CD14-positive monocyte (primary cell): ENCODE data around the gene KCNJ6. TPM values are rescaled to one million over a fixed set of nuclear protein-coding genes. Genes with fewer than 3 reads are reported as not detected.

ENCODE experiments used
- DNase-seq, 3 donors: peaks; one replicate each; pipeline ENCODE4 v3.0.0-alpha.2; 2011 to 2022
- H2AFZ ChIP-seq: 2 replicates; pipeline ENCODE4 v1.6.0; 2012; ENCODE audit warnings: mild to moderate bottlenecking, low read depth, low read length, inconsistent platforms; ENCODE audit not compliant: insufficient read depth, poor library complexity, severe bottlenecking
- H3K27ac ChIP-seq, 2 donors: 1 replicate in 1 of 2; 2 replicates in 1 of 2; pipeline ENCODE4 v1.5.1; 2012 to 2013; ENCODE audit warnings: low read length in 2 of 2, control low read depth in 1 of 2, inconsistent platforms in 1 of 2, low read depth in 1 of 2, mild to moderate bottlenecking in 1 of 2
- H3K27me3 ChIP-seq, 2 donors: one replicate each; pipeline versions ENCODE4 v1.6.0 to v1.6.1; 2011 to 2013; ENCODE audit warnings: low read length in 2 of 2; ENCODE audit not compliant: control insufficient read depth in 2 of 2, insufficient read depth in 2 of 2
- H3K36me3 ChIP-seq, 2 donors: replicated peaks in 1 of 2; 1 replicate in 1 of 2; 2 replicates in 1 of 2; pipeline versions ENCODE4 v1.5.1 to v1.6.1; 2012 to 2013; ENCODE audit warnings: low read length in 2 of 2, control low read depth in 1 of 2, inconsistent platforms in 1 of 2, mild to moderate bottlenecking in 1 of 2; ENCODE audit not compliant: insufficient read depth in 2 of 2, control insufficient read depth in 1 of 2
- H3K4me1 ChIP-seq, 2 donors: 1 replicate in 1 of 2; 2 replicates in 1 of 2; pipeline versions ENCODE4 v1.5.1 to v1.6.1; 2012 to 2013; ENCODE audit warnings: low read length in 2 of 2, control low read depth in 1 of 2, inconsistent platforms in 1 of 2, mild to moderate bottlenecking in 1 of 2, moderate library complexity in 1 of 2; ENCODE audit not compliant: insufficient read depth in 2 of 2, control insufficient read depth in 1 of 2
- H3K4me2 ChIP-seq: replicated peaks from 2 replicates; pipeline ENCODE3; 2012; ENCODE audit warnings: low read length, moderate library complexity, mild to moderate bottlenecking; ENCODE audit not compliant: poor library complexity, severe bottlenecking; ENCODE audit errors: extremely low read depth
- H3K4me3 ChIP-seq, 3 experiments: fragments of 200-600 bp in 1 of 3; sonication (generic) in 1 of 3; replicated peaks in 1 of 3; 1 replicate in 2 of 3; 2 replicates in 1 of 3; pipeline ENCODE4 v1.5.1; 2011 to 2013; ENCODE audit warnings: low read length in 3 of 3, mild to moderate bottlenecking in 3 of 3, control low read depth in 2 of 3, low read depth in 2 of 3, inconsistent platforms in 1 of 3, moderate library complexity in 1 of 3
- H3K79me2 ChIP-seq: 2 replicates; pipeline ENCODE4 v1.6.0; 2012; ENCODE audit warnings: mild to moderate bottlenecking, control low read depth, inconsistent platforms, low read length, moderate library complexity; ENCODE audit not compliant: insufficient read depth
- H3K9ac ChIP-seq: 2 replicates; pipeline ENCODE4 v1.6.0; 2017; ENCODE audit warnings: low read length, mild to moderate bottlenecking; ENCODE audit not compliant: insufficient read depth, poor library complexity, severe bottlenecking
- H3K9me3 ChIP-seq, 2 donors: replicated peaks in 1 of 2; 1 replicate in 1 of 2; 2 replicates in 1 of 2; pipeline versions ENCODE4 v1.5.1 to v1.6.1; 2012 to 2013; ENCODE audit warnings: low read length in 2 of 2, control low read depth in 1 of 2; ENCODE audit not compliant: control insufficient read depth in 1 of 2, insufficient read depth in 1 of 2
- H4K20me1 ChIP-seq: 2 replicates; pipeline ENCODE4 v1.6.0; 2012; ENCODE audit warnings: mild to moderate bottlenecking, low read length, control low read depth, moderate library complexity; ENCODE audit not compliant: insufficient read depth
- H3K27ac Mint-ChIP-seq, 7 donors: one replicate each; pipeline ENCODE4 v1.8.0; 2020; ENCODE audit warnings: mild to moderate bottlenecking in 7 of 7, mixed read lengths in 7 of 7, moderate library complexity in 6 of 7, inconsistent platforms in 2 of 7
- H3K27me3 Mint-ChIP-seq, 3 donors: one replicate each; pipeline ENCODE4 v1.8.0; 2021 to 2022; ENCODE audit warnings: low read depth in 3 of 3, mild to moderate bottlenecking in 3 of 3, mixed read lengths in 3 of 3, moderate library complexity in 3 of 3, inconsistent platforms in 1 of 3
- H3K36me3 Mint-ChIP-seq, 2 donors: one replicate each; pipeline ENCODE4 v1.8.0; 2020; ENCODE audit warnings: mixed read lengths in 2 of 2, inconsistent platforms in 1 of 2, mild to moderate bottlenecking in 1 of 2
- H3K4me1 Mint-ChIP-seq: one replicate; pipeline ENCODE4 v1.8.0; 2020; ENCODE audit warnings: mild to moderate bottlenecking, mixed read lengths
- H3K4me3 Mint-ChIP-seq, 2 donors: one replicate each; pipeline ENCODE4 v1.8.0; 2020; ENCODE audit warnings: mild to moderate bottlenecking in 2 of 2, mixed read lengths in 2 of 2, moderate library complexity in 1 of 2
- H3K9me3 Mint-ChIP-seq, 7 donors: one replicate each; pipeline ENCODE4 v1.8.0; 2020 to 2022; ENCODE audit warnings: mixed read lengths in 7 of 7, mild to moderate bottlenecking in 6 of 7, moderate library complexity in 6 of 7, inconsistent platforms in 2 of 7
- WGBS: methylation state at CpG from one replicate; pipeline ENCODE4 v1.1.5; 2013; ENCODE audit warnings: missing lambda C conversion rate; ENCODE audit not compliant: insufficient coverage; 5-methylcytosine and 5-hydroxymethylcytosine counted together
- intact Hi-C, 2 donors: fragments of 100-400 bp; cut with micrococcal nuclease; formaldehyde crosslinking; loops; one replicate each; pipeline versions ENCODE4 v1.15.0 to v1.15.1; 2023
- polyA plus RNA-seq, 3 donors: library from polyadenylated mRNA; depleted of rRNA in 1 of 3; unstranded in 2 of 3; stranded (reverse) in 1 of 3; fragments of 300-500 nt in 2 of 3; fragments of >200 nt in 1 of 3; fragmentation: Illumina TruSeq in 2 of 3; gene quantifications; 1 replicate in 2 of 3; 2 replicates in 1 of 3; pipeline ENCODE4 v1.2.3, GENCODE V29; 2012 to 2021
- TF ChIP-seq, protein P1 (sequence below): fragments of 200-600 bp; IDR thresholded peaks from one replicate; pipeline ENCODE4 v1.8.0; 2022; ENCODE audit warnings: antibody characterized with exemption, mild to moderate bottlenecking

The KCNJ6 gene
- polyA plus RNA-seq, 3 donors = not detected

DNA sequence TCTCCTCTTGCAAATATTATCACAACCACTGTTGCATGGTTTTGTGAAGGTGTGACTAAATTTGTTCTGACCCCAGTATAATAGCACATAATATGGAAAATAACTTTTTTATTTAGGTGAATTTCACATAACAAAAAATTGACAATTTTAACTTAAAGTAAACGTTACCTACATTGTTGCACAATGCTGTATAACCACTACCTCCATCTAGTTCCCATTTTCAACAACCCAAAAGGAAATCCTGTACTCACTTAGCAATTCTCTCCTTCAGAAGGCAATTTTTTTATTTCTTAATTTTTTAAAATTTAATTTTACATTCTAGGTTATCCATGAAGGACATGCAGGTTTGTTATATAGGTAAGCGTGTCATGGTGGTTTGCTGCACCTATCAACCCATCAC, 95.2 kb downstream of the KCNJ6 start:
- intact Hi-C loops = no loop called here
- Histone ChIP-seq H2AFZ (no peak overlapping the region), H3K9ac (no peak overlapping the region), H3K4me1 (peaks cover 35 to 39% of the 10 kb centered on the region in 2 donors), H3K27ac (no peak overlapping the region), H3K4me2 (no peak overlapping the region), H3K27me3 (no peaks in the 10 kb centered on the region), H4K20me1 (no peaks in the 10 kb centered on the region), H3K4me3 (no peak overlapping the region), H3K36me3 (no peaks in the 10 kb centered on the region), H3K9me3 (peaks cover 0 to 8% of the 10 kb centered on the region in 2 donors), H3K79me2 (no peaks in the 10 kb centered on the region)
- Mint-ChIP-seq H3K4me1 (peaks cover 38% of the 10 kb centered on the region), H3K36me3 (peaks cover 0 to 11% of the 10 kb centered on the region in 2 donors), H3K27me3 (peaks cover 0 to 4% (median 0%) of the 10 kb centered on the region in 3 donors), H3K27ac (no peak overlapping the region), H3K9me3 (peaks cover 3 to 21% (median 13%) of the 10 kb centered on the region in 7 donors), H3K4me3 (peak overlapping the region in 1 of 2 donors; percentile 11)
- WGBS = no CpG with 5 or more reads among the region's 2 CpGs
- TF ChIP-seq, protein P1, sequence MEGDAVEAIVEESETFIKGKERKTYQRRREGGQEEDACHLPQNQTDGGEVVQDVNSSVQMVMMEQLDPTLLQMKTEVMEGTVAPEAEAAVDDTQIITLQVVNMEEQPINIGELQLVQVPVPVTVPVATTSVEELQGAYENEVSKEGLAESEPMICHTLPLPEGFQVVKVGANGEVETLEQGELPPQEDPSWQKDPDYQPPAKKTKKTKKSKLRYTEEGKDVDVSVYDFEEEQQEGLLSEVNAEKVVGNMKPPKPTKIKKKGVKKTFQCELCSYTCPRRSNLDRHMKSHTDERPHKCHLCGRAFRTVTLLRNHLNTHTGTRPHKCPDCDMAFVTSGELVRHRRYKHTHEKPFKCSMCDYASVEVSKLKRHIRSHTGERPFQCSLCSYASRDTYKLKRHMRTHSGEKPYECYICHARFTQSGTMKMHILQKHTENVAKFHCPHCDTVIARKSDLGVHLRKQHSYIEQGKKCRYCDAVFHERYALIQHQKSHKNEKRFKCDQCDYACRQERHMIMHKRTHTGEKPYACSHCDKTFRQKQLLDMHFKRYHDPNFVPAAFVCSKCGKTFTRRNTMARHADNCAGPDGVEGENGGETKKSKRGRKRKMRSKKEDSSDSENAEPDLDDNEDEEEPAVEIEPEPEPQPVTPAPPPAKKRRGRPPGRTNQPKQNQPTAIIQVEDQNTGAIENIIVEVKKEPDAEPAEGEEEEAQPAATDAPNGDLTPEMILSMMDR = no peak
- DNase-seq = peak in 2 of 3 donors; percentile 38 to 45

DNA sequence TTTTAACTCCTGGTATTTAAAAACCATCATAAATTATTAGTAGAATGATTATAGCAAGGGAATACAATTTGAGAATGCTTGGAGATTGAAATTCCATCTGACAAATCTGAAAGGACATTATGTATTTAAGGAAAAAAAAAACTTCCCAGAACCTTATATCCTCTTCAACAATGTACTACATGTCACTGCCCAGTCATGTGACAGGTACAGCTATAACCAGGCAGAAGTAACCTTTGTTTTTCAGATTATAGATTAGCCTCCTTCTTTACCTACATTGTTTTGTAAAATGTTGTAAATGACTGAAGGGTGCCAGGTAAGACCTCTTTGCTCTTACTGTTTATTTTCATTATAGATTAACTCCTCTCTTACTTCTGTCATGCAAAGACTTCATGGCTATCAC, 96.9 kb downstream of the KCNJ6 start:
- Mint-ChIP-seq H3K27ac (no peak overlapping the region), H3K27me3 (peaks cover 0 to 3% (median 0%) of the 10 kb centered on the region in 3 donors), H3K4me1 (peaks cover 42% of the 10 kb centered on the region), H3K36me3 (peaks cover 0 to 7% of the 10 kb centered on the region in 2 donors), H3K9me3 (peaks cover 2 to 15% (median 10%) of the 10 kb centered on the region in 7 donors), H3K4me3 (peak overlapping the region in 1 of 2 donors; percentile 39)
- peaks cover 0 to 8% of the 10 kb centered on the region in 2 donors for H3K9me3 ChIP-seq
- H3K9ac ChIP-seq = no peak overlapping the region
- intact Hi-C loops = no loop called here
- H3K4me1 ChIP-seq = peaks cover 41 to 45% of the 10 kb centered on the region in 2 donors
- no peaks in the 10 kb centered on the region for H4K20me1 ChIP-seq
- DNase-seq = no peak
- no peaks in the 10 kb centered on the region for H3K27me3 ChIP-seq
- H3K79me2 ChIP-seq = no peaks in the 10 kb centered on the region
- no peaks in the 10 kb centered on the region for H3K36me3 ChIP-seq
- H3K27ac ChIP-seq = no peak overlapping the region
- no peak overlapping the region for H2AFZ ChIP-seq
- H3K4me2 ChIP-seq = no peak overlapping the region
- H3K4me3 ChIP-seq = no peak overlapping the region
- TF ChIP-seq, protein P1 = no peak
